GM12878 (cell line): ENCODE measurements around the gene C3orf49. TPM values are rescaled to one million over a fixed set of nuclear protein-coding genes. Genes with fewer than 3 reads are reported as not detected.

Experiments
- ATAC-seq: fragments of 200-7000 bp; cut with Tn5 transposase; 3 replicates; pipeline ENCODE4 v1.9.1; 2020; ENCODE audit warnings: mild to moderate bottlenecking, moderate library complexity
- BruUV-seq: library from RNA; stranded (reverse); fragments of 400-500 nt; replicated peaks from 2 replicates; lab custom pipeline; 2021; lab: Mats Ljungman, UMichigan
- CTCF ChIA-PET: fragments of 300-600 bp; sonication (Branson Sonifier 250); formaldehyde crosslinking; extraction: SDS; loops from one replicate; lab custom pipeline; 2021; ENCODE audit warnings: inconsistent platforms; lab: Yijun Ruan, JAX
- POLR2A ChIA-PET: fragments of 350-600 bp; formaldehyde crosslinking; extraction: SDS; loops from one replicate; lab custom pipeline; 2021; ENCODE audit warnings: inconsistent platforms; lab: Charles Lee
- RAD21 ChIA-PET: fragments of 300-600 bp; sonication (Branson Sonifier 250); formaldehyde crosslinking; loops from one replicate; lab custom pipeline; 2023; ENCODE audit warnings: antibody characterized with exemption; ENCODE audit not compliant: unreplicated experiment; lab: Charles Lee
- SMC1A ChIA-PET: fragments of 300-600 bp; sonication (Branson Sonifier 250); formaldehyde crosslinking; loops from one replicate; lab custom pipeline; 2023; ENCODE audit not compliant: unreplicated experiment, uncharacterized antibody; lab: Charles Lee
- DNase-seq: peaks from one replicate; pipeline ENCODE4 v3.0.0-alpha.2; 2011; ENCODE audit warnings: low read depth, low spot score
- FAIRE-seq: peaks from 3 replicates; lab custom pipeline; 2011; peaks lifted over from hg19 to GRCh38; lab: Jason Lieb, UNC
- H2AFZ ChIP-seq: 2 replicates; pipeline ENCODE4 v1.6.0; 2011; ENCODE audit warnings: low read depth, low read length, control low read depth; ENCODE audit not compliant: control insufficient read depth
- H3K27ac ChIP-seq: 2 replicates; pipeline ENCODE4 v1.5.1; 2011; ENCODE audit warnings: control low read depth; ENCODE audit not compliant: control insufficient read depth, insufficient read depth
- H3K27me3 ChIP-seq, 2 experiments: replicated peaks in 1 of 2; 2 replicates each; pipeline versions ENCODE4 v1.6.0 to v1.6.1; 2011; ENCODE audit warnings: low read length in 1 of 2; ENCODE audit not compliant: control insufficient read depth in 2 of 2, insufficient read depth in 2 of 2
- H3K36me3 ChIP-seq, 2 experiments: 2 replicates each; pipeline ENCODE4 v1.5.1; 2011; ENCODE audit warnings: low read length in 1 of 2; ENCODE audit not compliant: control insufficient read depth in 2 of 2, insufficient read depth in 2 of 2
- H3K4me1 ChIP-seq: 2 replicates; pipeline ENCODE4 v1.6.1; 2011; ENCODE audit warnings: mild to moderate bottlenecking, low read length, moderate library complexity, mixed read lengths; ENCODE audit not compliant: control insufficient read depth, insufficient read depth
- H3K4me2 ChIP-seq: 2 replicates; pipeline ENCODE4 v1.6.0; 2011; ENCODE audit warnings: control low read depth; ENCODE audit not compliant: control insufficient read depth, insufficient read depth
- H3K4me3 ChIP-seq: fragments of 200-600 bp; sonication (generic); 2 replicates; pipeline ENCODE4 v1.5.1; 2016
- H3K79me2 ChIP-seq: 2 replicates; pipeline ENCODE4 v1.6.0; 2011; ENCODE audit warnings: low read length; ENCODE audit not compliant: control insufficient read depth, insufficient read depth
- H3K9ac ChIP-seq: 2 replicates; pipeline ENCODE4 v1.8.0; 2011; ENCODE audit warnings: low read length, control low read depth, mixed read lengths; ENCODE audit not compliant: control insufficient read depth, insufficient read depth
- H3K9me3 ChIP-seq: replicated peaks from 3 replicates; pipeline ENCODE4 v1.5.1; 2011; ENCODE audit warnings: mild to moderate bottlenecking, low read length; ENCODE audit not compliant: control insufficient read depth, insufficient read depth
- H4K20me1 ChIP-seq: 2 replicates; pipeline ENCODE4 v1.6.0; 2011; ENCODE audit not compliant: control insufficient read depth, insufficient read depth
- ASH2L ChIP-seq: fragments of 300-600, 200-600 bp; sonication (generic); IDR thresholded peaks from 2 replicates; pipeline ENCODE4 v1.6.1; 2017; ENCODE audit warnings: low read depth, mild to moderate bottlenecking, borderline replicate concordance
- BHLHE40 ChIP-seq, 2 experiments: fragments of 450-650 bp in 1 of 2; IDR thresholded peaks; 2 replicates each; pipeline ENCODE4 v1.6.1; 2011 to 2017; ENCODE audit warnings: low read depth in 2 of 2, borderline replicate concordance in 1 of 2, improper control_type of control experiment in 1 of 2, low read length in 1 of 2, mild to moderate bottlenecking in 1 of 2
- ZNF274 ChIP-seq: IDR thresholded peaks from one replicate; pipeline ENCODE4 v1.8.0; 2011; ENCODE audit not compliant: insufficient read length, insufficient read depth
- WGBS: methylation state at CpG from one replicate; pipeline ENCODE4 v1.1.6; 2016; ENCODE audit warnings: low lambda C conversion rate; ENCODE audit not compliant: insufficient replicate concordance, insufficient coverage; ENCODE audit errors: missing lambda C conversion rate; 5-methylcytosine and 5-hydroxymethylcytosine counted together
- in situ Hi-C: fragments of 300-500 bp; cut with MboI; formaldehyde crosslinking; loops from 9 replicates; pipeline ENCODE4 v1.14.3; 2018; ENCODE audit warnings: mixed read lengths
- intact Hi-C: fragments of 100-400 bp; cut with micrococcal nuclease; formaldehyde crosslinking; loops from one replicate; pipeline ENCODE4 v1.14.2; 2022; ENCODE audit not compliant: unreplicated experiment
- polyA plus RNA-seq, 11 experiments: library from polyadenylated mRNA; depleted of rRNA in 4 of 11; unstranded in 6 of 11; stranded (reverse) in 5 of 11; fragments of >200 nt; fragmentation: Nextera tagmentation in 4 of 11; fragmentation: Illumina TruSeq in 1 of 11; extraction: Ambion mirVana in 4 of 11; extraction: Trizol in 1 of 11; gene quantifications; 1 replicate in 1 of 11; 2 replicates in 10 of 11; pipeline versions ENCODE4 v1.2.1 to v1.2.3, GENCODE V29; 2011 to 2016; ENCODE audit warnings: inconsistent platforms in 2 of 11, missing spikeins in 2 of 11, low read depth in 1 of 11
- total RNA-seq, 4 experiments: library from RNA; depleted of rRNA in 3 of 4; stranded (reverse); fragments of >200 nt in 3 of 4; fragmentation: Illumina TruSeq in 1 of 4; extraction: Trizol in 1 of 4; gene quantifications; 2 replicates each; pipeline versions ENCODE4 v1.2.1 to v1.2.3, GENCODE V29; 2013 to 2021

The C3orf49 gene
- total and polyA plus RNA-seq, 10 of the 15 experiments (the other 5 are each of a cell fraction or from before 2014, with no cell fraction given), result 0.21 TPM; not detected in 9

DNA sequence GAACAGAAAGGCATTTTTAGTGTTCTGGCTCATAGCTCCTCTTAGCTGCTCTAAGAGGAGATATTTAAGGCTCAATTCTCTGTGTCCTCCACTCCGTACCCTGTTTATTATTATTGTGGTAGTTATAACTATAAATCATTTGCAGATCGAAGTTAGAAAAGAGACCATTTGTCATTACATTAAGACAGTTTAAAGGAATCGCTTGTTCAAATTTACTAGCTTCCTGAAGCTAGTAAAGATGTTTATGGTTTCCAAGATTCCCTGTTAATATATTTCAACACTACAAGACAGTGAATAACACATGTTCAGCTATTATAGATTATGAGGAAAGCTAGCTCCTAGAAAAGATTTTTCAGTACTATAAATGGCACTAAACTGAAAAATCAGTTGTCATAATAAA lies 57.2 kb downstream of the C3orf49 start (continued):
- TF ChIP-seq BHLHE40 (IDR thresholded peaks at IDR 0.05; ENCODE audit: borderline replicate concordance in 1 of 2, low read depth in 2 of 2, low read length in 1 of 2), result no peak

DNA sequence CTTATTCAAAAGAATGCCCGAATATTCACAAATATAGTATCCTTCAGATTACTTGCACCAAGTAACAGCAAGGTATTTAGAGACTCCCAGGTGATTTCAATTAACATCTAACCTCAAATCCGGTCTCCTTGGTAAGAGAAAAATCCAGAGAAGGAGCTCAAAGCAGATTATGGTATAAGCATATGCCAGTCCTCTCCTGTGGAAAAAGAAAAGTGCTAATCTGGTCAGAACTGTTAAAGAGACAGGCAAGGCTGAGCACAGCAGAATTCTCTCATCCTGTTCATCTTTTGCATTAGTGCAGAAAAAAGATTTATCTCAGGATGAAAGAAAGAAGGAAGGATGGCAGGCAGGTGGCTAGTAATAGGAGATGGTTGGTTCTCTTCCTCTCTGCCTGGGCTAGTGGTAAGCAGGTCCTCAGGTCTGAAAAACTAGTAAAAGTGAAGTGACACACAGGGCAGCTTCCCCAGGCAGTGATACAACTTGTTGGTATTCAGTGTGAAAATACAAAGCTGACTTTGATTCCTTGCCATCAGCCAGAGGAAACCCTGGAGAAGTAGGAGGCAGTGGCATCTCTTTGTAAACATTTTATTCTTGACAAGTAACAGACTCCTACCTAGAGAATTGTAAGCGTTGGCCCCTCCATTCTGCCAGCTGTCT lies 58.8 kb downstream of the C3orf49 start:
- 96% methylated on average over 3 of the region's 3 CpGs for WGBS

More for the DNA sequence above, 58.8 kb downstream of the C3orf49 start:
- no peak for DNase-seq
- Histone ChIP-seq H3K4me3 (no peak overlapping the region), H3K27ac (no peak overlapping the region), H4K20me1 (no peaks in the 10 kb centered on the region; the same call in 1 of the 2 replicates), H3K27me3 (no peaks in the 10 kb centered on the region), H2AFZ (no peak overlapping the region), H3K79me2 (peaks cover 47% of the 10 kb centered on the region), H3K36me3 (no peaks in the 10 kb centered on the region; a peak in 1 of 4 replicates), H3K4me1 (no peaks in the 10 kb centered on the region), H3K4me2 (no peak overlapping the region), H3K9ac (no peak overlapping the region), H3K9me3 (no peaks in the 10 kb centered on the region)
- in situ Hi-C loops, result no loop called here
- TF ChIP-seq ASH2L, result no peak
- TF ChIP-seq ZNF274, result no peak
- no peak for ATAC-seq
- POLR2A ChIA-PET, result interaction anchor here (0.6 to 2.0 kb wide), 4 partner anchors 12 to 77 kb away, joined by 3 to 6 read pairs (median 4); no protein-coding TSS in a partner anchor
- intact Hi-C loops, result no loop called here
- SMC1A ChIA-PET, result interaction anchor here (1.7 to 2.9 kb wide), 4 partner anchors 9 to 130 kb away, joined by 6 to 14 read pairs (median 8); no protein-coding TSS in a partner anchor
- FAIRE-seq, result no peak
- RAD21 ChIA-PET, result no interaction called here
- CTCF ChIA-PET, result interaction anchor here (0.6 to 2.3 kb wide), 5 partner anchors 12 to 248 kb away, joined by 3 to 8 read pairs (median 4); partner anchors contain the start of gene C3orf49
- no TSS peak for BruUV-seq
